Myocyte (in vitro differentiated cells): ENCODE measurements around the gene SBK2. TPM values are rescaled to one million over a fixed set of nuclear protein-coding genes. Genes with fewer than 3 reads are reported as not detected.
"Not testable (repeated sequence)": the region's sequence is repeated elsewhere in the genome, so short reads cannot be mapped to it uniquely, and the experiment has no call there.

ENCODE experiments used
- DNase-seq: peaks from one replicate; pipeline ENCODE4 v3.0.0-alpha.2; 2012; ENCODE audit warnings: low read depth
- total RNA-seq: library from RNA; depleted of rRNA; stranded (reverse); fragments of >200 nt; gene quantifications from 2 replicates; pipeline ENCODE4 v1.2.3, GENCODE V29; 2014

The SBK2 gene
- total RNA-seq, 1 donor from 2014 or later: 39.9 TPM

GRCh38 chr19:55503157-55503501 is 33.8 kb downstream of the SBK2 start:
- DNase-seq: no peak

GRCh38 chr19:55502197-55502952 is 34.6 kb downstream of the SBK2 start:
- DNase-seq: no peak

GRCh38 chr19:55500368-55500952 is 36.5 kb downstream of the SBK2 start:
- DNase-seq: no peak

DNA sequence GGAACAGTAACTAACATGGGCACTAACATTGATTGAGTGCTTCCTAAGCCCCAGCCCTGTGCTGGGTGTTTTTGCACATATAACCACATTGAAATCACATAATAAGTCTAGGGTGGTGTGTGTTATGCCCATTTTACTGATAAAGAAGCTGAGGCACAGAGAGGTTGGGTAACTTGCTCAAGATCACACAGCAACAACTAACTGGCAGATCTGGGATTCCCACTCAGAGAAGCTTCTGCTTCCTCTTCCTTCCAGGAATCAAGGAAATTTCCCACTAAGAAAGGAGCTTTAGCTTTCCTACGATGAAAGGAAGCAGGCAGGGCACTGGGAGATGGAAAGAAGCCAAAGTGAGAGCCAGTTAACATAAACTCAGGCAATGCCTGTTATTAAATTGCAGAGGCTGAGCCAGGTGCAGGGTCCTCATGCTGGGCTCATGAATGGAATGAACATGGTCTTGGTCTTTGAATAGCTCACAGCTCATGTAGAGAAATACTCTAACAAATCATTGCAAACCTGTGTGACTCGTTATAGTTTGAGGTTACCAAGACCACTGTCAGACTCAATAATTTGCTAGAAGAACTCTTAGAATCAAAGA is 38.6 kb downstream of the SBK2 start:
- DNase-seq: no peak

DNA sequence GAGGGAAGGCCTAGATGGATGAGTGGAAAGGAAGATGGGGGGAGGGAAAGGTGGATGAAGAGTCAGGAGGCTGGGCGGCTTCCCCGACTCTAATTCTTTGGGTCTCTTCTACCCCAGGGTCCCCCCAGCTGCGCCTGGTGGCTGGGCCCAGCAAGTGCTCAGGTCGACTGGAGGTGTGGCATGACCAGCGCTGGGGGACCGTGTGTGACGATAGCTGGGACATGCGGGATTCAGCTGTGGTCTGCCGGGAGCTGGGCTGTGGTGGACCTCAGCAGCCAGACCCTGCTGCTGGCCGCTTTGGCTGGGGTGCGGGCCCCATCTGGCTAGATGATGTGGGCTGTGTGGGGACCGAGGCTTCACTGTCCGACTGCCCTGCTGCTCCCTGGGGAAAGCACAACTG is 39.2 kb downstream of the SBK2 start:
- no peak for DNase-seq

GRCh38 chr19:55496820-55497219 is 40.1 kb downstream of the SBK2 start:
- not testable (repeated sequence) for DNase-seq

DNA sequence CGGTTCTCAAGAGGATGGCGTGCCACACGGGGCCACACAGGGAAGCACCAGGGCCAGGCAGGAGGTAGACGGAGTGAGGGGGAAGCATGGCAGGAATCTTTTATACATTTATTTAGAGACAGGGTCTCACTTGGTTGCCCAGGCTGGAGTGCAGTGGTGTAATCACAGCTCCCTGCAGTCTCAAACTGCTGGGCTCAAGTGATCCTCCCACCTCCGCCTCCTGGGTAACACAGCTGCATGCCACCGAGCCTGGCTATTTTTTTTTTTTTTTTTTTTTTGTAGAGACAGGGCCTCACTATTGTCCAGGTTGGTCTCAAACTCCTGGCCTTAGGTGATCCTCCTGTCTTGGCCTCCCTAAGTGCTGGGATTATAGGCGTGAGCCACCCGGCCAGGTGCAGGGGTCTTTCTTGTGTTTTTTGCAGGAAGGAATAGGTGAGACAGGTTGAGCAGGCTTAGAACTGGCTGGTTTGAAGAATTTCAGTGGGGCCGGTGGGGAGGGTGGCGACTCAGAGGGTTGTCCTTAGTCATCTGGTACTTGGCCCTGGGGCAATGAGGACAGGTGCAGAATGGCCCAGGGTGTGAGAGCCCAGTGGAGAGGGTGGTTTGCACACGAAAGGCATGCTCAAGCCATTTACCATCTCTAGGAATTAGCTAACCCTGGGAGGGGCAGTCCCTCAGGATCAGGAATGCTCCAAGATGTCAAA is 41.1 kb downstream of the SBK2 start:
- DNase-seq: peak; percentile 74

- no peak for DNase-seq
Measured at GRCh38 chr19:55494172-55494761, 42.7 kb downstream of the SBK2 start.

GRCh38 chr19:55493645-55494171 is 43.2 kb downstream of the SBK2 start:
- DNase-seq: no peak

- DNase-seq: no peak
Measured at GRCh38 chr19:55493052-55493644, 43.8 kb downstream of the SBK2 start.

- DNase-seq: peak; percentile 31
Measured at GRCh38 chr19:55492362-55492944, 44.5 kb downstream of the SBK2 start.

DNA sequence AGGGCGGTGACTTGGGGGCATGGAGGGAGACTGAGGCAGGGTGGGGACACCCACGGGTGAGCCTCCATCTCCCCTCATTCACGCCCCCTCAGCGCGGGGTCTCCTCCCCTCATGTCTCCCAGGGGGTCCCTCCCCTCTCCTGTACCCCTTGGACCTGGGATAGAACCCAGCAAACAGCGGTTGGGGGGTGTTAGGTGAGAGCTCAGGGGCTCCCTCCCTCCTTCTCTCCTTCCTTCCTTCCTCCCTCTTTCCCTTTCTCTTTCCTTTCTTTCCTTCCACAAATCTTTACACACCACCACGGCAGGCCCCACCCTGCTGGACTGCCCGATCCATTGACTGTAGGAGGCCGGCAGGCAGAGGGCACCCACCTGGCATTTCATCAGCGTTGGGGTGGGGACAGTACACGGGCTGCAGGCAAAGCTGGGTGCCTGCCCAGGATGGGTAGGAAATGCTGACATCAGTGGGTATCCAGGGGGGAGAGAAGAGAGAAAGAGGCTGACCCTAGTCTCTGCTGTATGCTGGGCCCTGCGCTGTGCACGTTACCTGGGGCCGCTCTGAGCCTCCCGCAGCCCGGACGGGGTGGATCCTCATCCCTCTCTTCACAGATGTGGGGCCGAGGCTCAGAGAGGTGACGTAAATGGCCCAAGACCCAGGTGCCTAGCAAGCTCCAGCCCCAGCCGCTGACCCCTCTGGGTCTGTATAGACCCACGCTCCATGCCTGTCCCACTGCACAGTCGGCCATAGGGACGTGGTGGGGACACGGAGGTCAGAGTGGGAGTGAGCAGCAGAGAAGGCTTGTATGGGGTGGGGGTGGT is 45.2 kb downstream of the SBK2 start:
- DNase-seq: no peak

DNA sequence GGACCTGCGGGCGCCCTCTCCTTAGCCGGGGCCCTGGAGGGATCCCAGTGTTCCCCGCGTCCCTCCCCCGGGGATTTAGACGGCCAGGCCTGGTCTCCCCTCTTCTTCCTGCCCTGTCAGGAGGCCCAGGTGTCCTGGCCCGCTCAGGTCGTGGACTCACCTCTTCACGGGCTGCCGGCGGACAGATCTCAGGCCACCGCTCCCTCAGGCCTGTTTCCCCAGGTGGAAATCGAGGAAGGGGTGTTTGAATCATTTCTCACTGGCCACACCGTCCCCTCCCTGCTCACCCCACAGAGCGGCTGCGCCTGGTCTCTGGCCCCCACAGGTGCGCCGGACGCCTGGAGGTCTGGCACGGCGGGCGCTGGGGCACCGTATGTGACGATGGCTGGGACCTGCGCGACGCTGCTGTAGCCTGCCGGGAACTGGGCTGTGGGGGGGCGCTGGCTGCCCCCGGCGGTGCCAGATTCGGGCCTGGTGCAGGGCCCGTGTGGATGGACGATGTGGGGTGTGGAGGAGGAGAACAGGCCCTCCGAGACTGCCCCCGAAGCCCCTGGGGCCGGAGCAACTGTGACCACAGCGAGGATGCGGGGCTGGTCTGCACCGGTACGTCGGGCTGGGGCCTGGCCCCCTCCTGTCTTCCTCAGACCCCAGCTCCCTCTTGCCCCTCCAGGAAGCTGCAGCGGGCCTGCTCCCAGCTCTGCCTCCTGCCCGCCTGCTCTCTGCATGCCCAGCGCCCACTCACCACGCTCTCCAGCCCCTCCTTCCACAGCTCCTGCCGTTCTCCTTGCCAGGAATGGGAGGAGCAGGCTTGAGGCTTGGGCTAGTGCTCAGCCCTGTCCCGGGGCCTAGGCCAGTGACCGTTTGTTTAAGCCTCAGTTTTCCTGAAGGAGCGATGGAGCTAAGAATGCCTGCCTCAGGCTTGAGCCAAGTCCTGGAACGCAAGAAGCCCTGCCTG is 46.2 kb downstream of the SBK2 start:
- no peak for DNase-seq

- no peak for DNase-seq
Measured at GRCh38 chr19:55489711-55490477, 47.0 kb downstream of the SBK2 start.

- DNase-seq: no peak
Measured at GRCh38 chr19:55488986-55489710, 47.8 kb downstream of the SBK2 start.

DNA sequence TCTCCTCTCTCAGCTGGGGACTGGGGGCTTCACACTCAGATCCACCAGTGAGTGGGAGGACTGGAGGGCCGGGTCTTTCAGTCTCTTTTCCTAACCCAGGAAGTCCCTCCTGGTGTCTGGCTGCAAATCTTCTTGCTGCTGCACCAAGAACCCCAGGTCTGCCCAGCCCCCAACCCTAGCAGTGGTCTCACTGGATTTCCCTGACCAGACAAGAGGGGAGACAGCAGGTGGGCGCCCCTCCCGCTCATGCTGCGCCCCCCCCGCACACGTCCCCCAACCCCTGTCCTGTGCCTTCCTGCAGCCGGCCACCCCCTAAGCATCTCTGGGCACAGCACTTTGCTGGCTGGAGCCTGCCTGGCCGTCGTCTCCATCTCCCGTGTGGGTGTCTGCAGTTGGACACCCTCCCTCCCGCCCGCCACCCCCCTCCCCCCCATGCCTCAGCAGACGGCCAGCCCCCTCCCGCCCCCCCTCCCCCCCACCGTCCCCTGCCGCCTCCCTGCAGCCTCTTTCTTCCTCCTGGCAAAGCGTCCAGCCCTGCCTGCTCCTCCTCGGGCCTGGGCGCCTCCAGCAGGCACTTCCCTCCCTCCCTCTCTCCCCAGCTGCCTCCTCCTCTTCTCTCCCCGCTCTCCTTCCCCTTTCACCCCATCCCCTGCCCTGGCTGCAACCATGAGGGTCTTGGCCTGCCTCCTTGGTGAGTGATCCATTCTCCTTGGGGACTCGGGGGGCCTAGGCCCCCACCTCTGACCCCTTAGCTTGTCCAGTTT is 48.8 kb downstream of the SBK2 start, which contains the start of gene SSC5D:
SSC5D (plus strand) TSS at position 513 of the 764 bp plus-strand sequence; CDS start at position 667, 154 bp downstream.
- DNase-seq: peak; percentile 38
